Sigmoid colon (tissue), 4 donors: ENCODE results near the gene RAB25.

ENCODE experiments used
- CTCF ChIP-seq, 4 experiments: fragments of 450-650 bp in 3 of 4; fragments of 200-600 bp in 1 of 4; IDR thresholded peaks; one replicate each; pipeline ENCODE4 v1.5.1; 2016 to 2019; ENCODE audit warnings: antibody characterized with exemption in 4 of 4, mild to moderate bottlenecking in 3 of 4, moderate library complexity in 2 of 4
- EP300 ChIP-seq, 4 donors: sonication (generic); formaldehyde crosslinking; IDR thresholded peaks; one replicate each; pipeline ENCODE4 v1.6.1; 2017; ENCODE audit warnings: antibody characterized with exemption in 4 of 4
- POLR2A ChIP-seq, 2 donors: fragments of 450-650 bp; IDR thresholded peaks; one replicate each; pipeline ENCODE4 v1.6.1; 2016; ENCODE audit warnings: antibody characterized with exemption in 2 of 2, mild to moderate bottlenecking in 2 of 2, moderate library complexity in 2 of 2
- POLR2AphosphoS5 ChIP-seq, 4 donors: sonication (generic); formaldehyde crosslinking; IDR thresholded peaks; one replicate each; pipeline ENCODE4 v1.6.1; 2017; ENCODE audit warnings: antibody characterized with exemption in 4 of 4

- TF ChIP-seq CTCF (IDR thresholded peaks at IDR 0.05) (no peak), POLR2A (IDR thresholded peaks at IDR 0.05) (no peak), POLR2AphosphoS5 (IDR thresholded peaks at IDR 0.05) (no peak), EP300 (IDR thresholded peaks at IDR 0.05) (no peak)
These were observed 3.7 kb downstream of the RAB25 start for GRCh38 chr1:156064615-156065014.
